ENCODE measurements around the gene ARRDC5. TPM values are rescaled to one million over a fixed set of nuclear protein-coding genes. Genes with fewer than 3 reads are reported as not detected.
"Not testable (repeated sequence)": the region's sequence is repeated elsewhere in the genome, so short reads cannot be mapped to it uniquely, and the experiment has no call there.

ARRDC5 gene
- total and polyA plus RNA-seq, 2 of the 13 experiments (the other 11 are each of a cell fraction or from before 2014, with no cell fraction given), result not detected

DNA sequence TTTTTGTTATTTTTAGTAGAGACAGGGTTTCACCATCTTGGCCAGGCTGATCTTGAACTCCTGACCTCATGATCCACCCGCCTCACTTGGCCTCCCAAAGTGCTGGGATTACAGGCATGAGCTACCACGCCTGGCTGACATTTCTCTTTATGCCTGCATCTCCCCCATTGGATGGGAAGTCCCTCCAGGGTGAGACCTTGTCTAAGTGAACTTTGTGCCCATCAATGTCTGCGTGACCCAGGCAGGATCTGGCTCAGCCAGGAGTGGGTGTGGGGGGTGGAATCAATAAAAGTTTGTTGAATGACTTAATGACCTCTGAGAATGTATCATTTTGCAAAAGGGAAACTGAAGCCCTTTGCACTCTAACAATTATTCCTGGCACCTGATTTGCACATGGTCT lies 1.8 kb upstream of the ARRDC5 start (continued):
- TF ChIP-seq ZNF260 (CRISPR knock-in tag; IDR thresholded peaks at IDR 0.05; ENCODE audit: borderline replicate concordance, low read depth), result no peak
- TF ChIP-seq EP300 (IDR thresholded peaks at IDR 0.05; ENCODE audit: low read depth in 2 of 2, low read length in 2 of 2), result peak in 1 of 2 experiments; percentile 40; a peak in 1 of 4 replicates
- TF ChIP-seq EP300 (CRISPR knock-in tag; IDR thresholded peaks at IDR 0.05; ENCODE audit: borderline replicate concordance), result 0 out of 2 replicates have a peak, but pooled peaks have one; percentile 12
- 0 out of 2 replicates have a peak, but pooled peaks have one; percentile 47 for TF ChIP-seq ZNF644 (CRISPR knock-in tag; IDR thresholded peaks at IDR 0.05; ENCODE audit: low read depth)

DNA sequence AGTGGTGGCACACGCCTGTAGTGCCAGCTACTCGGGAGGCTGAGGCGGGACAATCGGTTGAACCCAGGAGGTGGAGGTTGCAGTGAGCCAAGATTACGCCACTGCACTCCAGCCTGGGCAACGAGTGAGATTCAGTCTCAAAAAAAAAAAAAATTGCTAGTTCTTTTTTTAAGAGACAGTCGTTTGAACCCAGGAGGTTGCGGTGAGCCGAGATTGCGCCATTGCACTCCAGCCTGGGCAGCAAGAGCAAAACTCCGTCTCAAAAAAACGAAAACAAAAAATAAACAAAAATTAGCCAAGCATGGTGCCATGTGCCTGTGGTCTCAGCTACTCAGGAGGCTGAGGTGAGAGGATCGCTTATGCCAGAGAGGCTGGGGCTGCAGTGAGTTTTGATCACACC lies 1.8 kb downstream of the ARRDC5 start:
- H3K4me2 ChIP-seq (ENCODE audit: low read depth, low read length); intact Hi-C loops (cut with micrococcal nuclease; ENCODE audit: unreplicated experiment); CTCF ChIA-PET (ENCODE audit: low intra/inter-chr PET ratio, low total read pairs); H3K9ac ChIP-seq (ENCODE audit: insufficient read depth, low read depth, low read length); H3K9me3 ChIP-seq (ENCODE audit: low read length); POLR2A ChIA-PET; in situ Hi-C loops (cut with HindIII; ENCODE audit: extremely low pct_ligation_motif_present, low pct_unique_long_range_greater_than_20kb); BruUV-seq (replicated peaks); H2AFZ ChIP-seq (ENCODE audit: low read length); DNase-seq (ENCODE audit: low spot score); H4K20me1 ChIP-seq (ENCODE audit: insufficient read depth, low read length); H3K36me3 ChIP-seq (replicated peaks in 1 of 2; ENCODE audit: control insufficient read depth in 1 of 2, insufficient read depth in 2 of 2, low read length in 2 of 2); H3K27me3 ChIP-seq (ENCODE audit: control insufficient read depth in 1 of 2, insufficient read depth in 2 of 2, low read length in 2 of 2); H3K79me2 ChIP-seq (ENCODE audit: insufficient read depth, low read length); H3K27ac ChIP-seq (ENCODE audit: extremely low read length, insufficient read depth, low read length); FAIRE-seq; ATAC-seq; H3K4me3 ChIP-seq (replicated peaks in 1 of 3; ENCODE audit: insufficient read depth in 1 of 3, low read depth in 2 of 3, low read length in 3 of 3): not testable (repeated sequence)
- TF ChIP-seq, protein P1, sequence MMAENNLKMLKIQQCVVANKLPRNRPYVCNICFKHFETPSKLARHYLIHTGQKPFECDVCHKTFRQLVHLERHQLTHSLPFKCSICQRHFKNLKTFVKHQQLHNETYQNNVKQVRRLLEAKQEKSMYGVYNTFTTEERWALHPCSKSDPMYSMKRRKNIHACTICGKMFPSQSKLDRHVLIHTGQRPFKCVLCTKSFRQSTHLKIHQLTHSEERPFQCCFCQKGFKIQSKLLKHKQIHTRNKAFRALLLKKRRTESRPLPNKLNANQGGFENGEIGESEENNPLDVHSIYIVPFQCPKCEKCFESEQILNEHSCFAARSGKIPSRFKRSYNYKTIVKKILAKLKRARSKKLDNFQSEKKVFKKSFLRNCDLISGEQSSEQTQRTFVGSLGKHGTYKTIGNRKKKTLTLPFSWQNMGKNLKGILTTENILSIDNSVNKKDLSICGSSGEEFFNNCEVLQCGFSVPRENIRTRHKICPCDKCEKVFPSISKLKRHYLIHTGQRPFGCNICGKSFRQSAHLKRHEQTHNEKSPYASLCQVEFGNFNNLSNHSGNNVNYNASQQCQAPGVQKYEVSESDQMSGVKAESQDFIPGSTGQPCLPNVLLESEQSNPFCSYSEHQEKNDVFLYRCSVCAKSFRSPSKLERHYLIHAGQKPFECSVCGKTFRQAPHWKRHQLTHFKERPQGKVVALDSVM (CRISPR knock-in tag; IDR thresholded peaks at IDR 0.05), result peak; percentile 76
- H3K4me1 ChIP-seq (ENCODE audit: insufficient read depth, low read length), result peaks cover 33% of the 10 kb centered on the region
- 26% methylated on average over 13 of the region's 13 CpGs for WGBS (ENCODE audit: low lambda C conversion rate)
